ENCODE measurements around the gene SMURF1. TPM values are rescaled to one million over a fixed set of nuclear protein-coding genes. Genes with fewer than 3 reads are reported as not detected.

Gene SMURF1
- total RNA-seq, 4 donors from 2014 or later = 19.1 to 27.4 (median 23.9) TPM

DNA sequence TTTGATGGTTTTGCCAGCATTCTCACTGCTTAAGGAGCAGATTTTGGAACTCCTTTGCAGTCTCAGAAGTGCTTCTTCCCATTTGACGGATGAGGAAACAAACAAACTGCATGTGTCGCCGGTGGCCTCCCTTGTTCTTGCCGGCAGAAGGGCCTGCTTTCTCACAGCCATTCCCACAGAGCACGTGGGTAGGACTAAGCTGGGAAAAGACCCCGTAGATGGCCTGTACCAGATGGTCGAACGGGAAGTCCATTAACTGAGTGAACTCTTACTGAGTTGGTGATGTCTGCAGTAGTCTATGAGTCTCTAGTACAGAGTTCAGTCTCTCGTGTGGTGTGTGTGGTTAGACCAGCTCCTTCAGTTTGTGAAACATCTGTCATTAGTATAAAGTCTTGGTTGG lies 133.6 kb downstream of the SMURF1 start:
- TF ChIP-seq EP300 (IDR thresholded peaks at IDR 0.05) (no peak), POLR2A (IDR thresholded peaks at IDR 0.05; ENCODE audit: low read depth) (no peak), POLR2AphosphoS5 (IDR thresholded peaks at IDR 0.05) (no peak)
- TF ChIP-seq, protein P1, sequence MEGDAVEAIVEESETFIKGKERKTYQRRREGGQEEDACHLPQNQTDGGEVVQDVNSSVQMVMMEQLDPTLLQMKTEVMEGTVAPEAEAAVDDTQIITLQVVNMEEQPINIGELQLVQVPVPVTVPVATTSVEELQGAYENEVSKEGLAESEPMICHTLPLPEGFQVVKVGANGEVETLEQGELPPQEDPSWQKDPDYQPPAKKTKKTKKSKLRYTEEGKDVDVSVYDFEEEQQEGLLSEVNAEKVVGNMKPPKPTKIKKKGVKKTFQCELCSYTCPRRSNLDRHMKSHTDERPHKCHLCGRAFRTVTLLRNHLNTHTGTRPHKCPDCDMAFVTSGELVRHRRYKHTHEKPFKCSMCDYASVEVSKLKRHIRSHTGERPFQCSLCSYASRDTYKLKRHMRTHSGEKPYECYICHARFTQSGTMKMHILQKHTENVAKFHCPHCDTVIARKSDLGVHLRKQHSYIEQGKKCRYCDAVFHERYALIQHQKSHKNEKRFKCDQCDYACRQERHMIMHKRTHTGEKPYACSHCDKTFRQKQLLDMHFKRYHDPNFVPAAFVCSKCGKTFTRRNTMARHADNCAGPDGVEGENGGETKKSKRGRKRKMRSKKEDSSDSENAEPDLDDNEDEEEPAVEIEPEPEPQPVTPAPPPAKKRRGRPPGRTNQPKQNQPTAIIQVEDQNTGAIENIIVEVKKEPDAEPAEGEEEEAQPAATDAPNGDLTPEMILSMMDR (IDR thresholded peaks at IDR 0.05) = no peak
- Histone ChIP-seq H3K9me3 (no peaks in the 10 kb centered on the region), H3K36me3 (peaks cover 85 to 100% (median 99%) of the 10 kb centered on the region in 4 donors), H3K27me3 (no peaks in the 10 kb centered on the region), H3K27ac (replicated peaks in 1 of 4) (no peak overlapping the region), H3K4me1 (no peaks in the 10 kb centered on the region), H3K4me3 (no peak overlapping the region)
- DNase-seq (ENCODE audit: extremely low spot score) = no peak
- intact Hi-C loops (cut with DNase I) = no loop called here
- 74% methylated on average over 5 of the region's 9 CpGs for WGBS

DNA sequence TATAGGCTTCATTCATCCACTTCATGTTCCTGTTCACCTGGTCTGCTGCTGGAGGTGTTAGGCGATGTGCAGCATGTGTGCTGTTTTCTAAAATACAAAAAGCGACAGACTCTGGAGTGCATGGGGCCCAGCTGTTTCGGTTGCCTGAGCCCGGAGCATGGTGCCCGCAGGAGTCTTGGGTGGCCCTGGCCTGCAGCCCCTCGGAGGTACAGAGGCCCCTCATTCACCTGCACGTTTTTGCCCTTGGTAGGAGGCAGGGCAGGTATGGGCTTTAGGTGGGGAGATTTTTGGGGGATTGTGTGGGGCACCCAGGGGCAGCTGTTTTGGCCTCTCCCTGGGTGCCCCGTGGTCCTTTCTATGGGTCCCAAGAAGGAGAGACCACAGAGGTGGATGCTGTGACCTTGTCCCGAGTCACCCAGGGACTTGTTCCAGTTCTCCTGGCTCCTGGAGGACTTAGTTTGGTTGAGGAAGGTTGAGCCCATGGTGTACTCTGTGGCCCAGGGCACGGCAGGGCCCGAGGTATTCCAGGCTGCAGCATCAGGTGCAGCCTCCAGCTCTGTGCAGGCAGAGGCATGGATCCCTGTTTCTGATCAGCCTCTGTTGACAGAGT lies 134.9 kb downstream of the SMURF1 start:
- H3K4me3 ChIP-seq = no peak overlapping the region
- no peaks in the 10 kb centered on the region for H3K9me3 ChIP-seq
- H3K27ac ChIP-seq (replicated peaks in 1 of 4) = no peak overlapping the region
- intact Hi-C loops (cut with DNase I) = no loop called here
- WGBS = 86% methylated on average over 11 of the region's 11 CpGs
- no peaks in the 10 kb centered on the region for H3K4me1 ChIP-seq
- H3K36me3 ChIP-seq = peaks cover 89 to 100% (median 99%) of the 10 kb centered on the region in 4 donors
- TF ChIP-seq EP300 (IDR thresholded peaks at IDR 0.05) = no peak
- TF ChIP-seq POLR2AphosphoS5 (IDR thresholded peaks at IDR 0.05) = no peak
- TF ChIP-seq, protein P1 (IDR thresholded peaks at IDR 0.05) = no peak
- no peak for TF ChIP-seq POLR2A (IDR thresholded peaks at IDR 0.05; ENCODE audit: low read depth)
- no peaks in the 10 kb centered on the region for H3K27me3 ChIP-seq
- DNase-seq (ENCODE audit: extremely low spot score) = no peak

DNA sequence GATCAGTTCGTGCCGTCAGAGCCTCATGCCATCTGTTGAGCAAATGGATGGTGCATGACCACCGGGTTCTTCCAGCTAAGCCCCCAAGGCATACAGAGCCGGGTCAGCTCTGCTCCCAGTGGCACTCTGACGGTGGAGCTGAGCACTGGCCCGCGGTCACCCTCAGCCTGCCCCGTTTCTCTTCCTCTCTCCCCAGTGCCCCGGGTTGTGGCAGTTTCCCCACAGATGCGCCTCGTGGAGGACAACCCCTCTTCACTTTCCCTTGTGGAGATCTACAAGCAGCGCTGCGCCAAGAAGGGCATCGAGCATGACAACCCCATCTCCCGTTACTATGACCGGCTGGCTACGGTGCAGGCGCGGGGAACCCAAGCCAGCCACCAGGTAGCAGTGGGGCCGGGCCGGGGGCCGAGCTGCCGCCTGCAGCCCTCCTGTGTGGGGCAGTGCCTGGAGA lies 135.7 kb downstream of the SMURF1 start:
- Histone ChIP-seq H3K27me3 (no peaks in the 10 kb centered on the region), H3K9me3 (no peaks in the 10 kb centered on the region), H3K27ac (replicated peaks in 1 of 4) (no peak overlapping the region), H3K4me1 (no peaks in the 10 kb centered on the region), H3K36me3 (peaks cover 88 to 100% (median 98%) of the 10 kb centered on the region in 4 donors), H3K4me3 (no peak overlapping the region)
- TF ChIP-seq POLR2AphosphoS5 (IDR thresholded peaks at IDR 0.05) (no peak), EP300 (IDR thresholded peaks at IDR 0.05) (no peak), POLR2A (IDR thresholded peaks at IDR 0.05; ENCODE audit: low read depth) (no peak)
- TF ChIP-seq, protein P1 (IDR thresholded peaks at IDR 0.05) = no peak
- intact Hi-C loops (cut with DNase I) = no loop called here
- 95% methylated on average over 22 of the region's 23 CpGs for WGBS
- no peak for DNase-seq (ENCODE audit: extremely low spot score)

DNA sequence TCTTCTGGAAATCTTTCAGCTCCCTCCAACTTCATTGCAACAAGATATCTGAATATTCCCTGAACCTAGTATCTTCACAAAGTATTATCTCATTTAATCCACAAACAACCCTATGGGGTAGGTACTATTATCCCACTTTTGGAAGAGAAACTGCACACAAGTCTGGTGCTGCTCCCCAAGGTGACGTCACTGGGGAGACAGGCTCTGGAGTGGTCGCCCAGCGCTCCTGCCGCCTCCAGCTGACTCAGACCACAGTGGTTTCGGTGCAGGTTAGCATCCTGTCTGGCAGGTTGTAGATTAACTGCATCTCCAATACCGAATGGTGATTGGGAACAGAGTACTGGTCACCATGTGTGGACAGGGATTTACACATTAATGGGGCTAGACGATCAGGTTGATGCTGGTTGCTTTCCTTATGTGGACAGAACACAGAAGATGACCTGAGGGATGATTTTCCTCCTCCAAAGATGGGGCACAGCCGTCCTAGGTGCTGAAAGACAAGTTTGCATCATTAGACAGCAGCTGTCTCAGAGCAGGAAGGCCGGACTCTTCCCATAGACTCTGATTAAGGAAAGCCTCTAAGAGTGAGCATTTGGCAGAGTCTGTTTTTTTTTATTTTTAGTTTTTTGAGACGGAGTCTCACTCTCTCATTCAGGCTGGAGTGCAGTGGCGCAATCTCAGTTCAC lies 137.0 kb downstream of the SMURF1 start:
- TF ChIP-seq EP300 (IDR thresholded peaks at IDR 0.05) = no peak
- TF ChIP-seq, protein P1 (IDR thresholded peaks at IDR 0.05) = no peak
- no peak for TF ChIP-seq POLR2A (IDR thresholded peaks at IDR 0.05; ENCODE audit: low read depth)
- TF ChIP-seq POLR2AphosphoS5 (IDR thresholded peaks at IDR 0.05) = no peak
- Histone ChIP-seq H3K27ac (replicated peaks in 1 of 4) (no peak overlapping the region), H3K27me3 (no peaks in the 10 kb centered on the region), H3K4me3 (no peak overlapping the region), H3K9me3 (no peaks in the 10 kb centered on the region), H3K4me1 (no peaks in the 10 kb centered on the region), H3K36me3 (peaks cover 75 to 100% (median 97%) of the 10 kb centered on the region in 4 donors)
- 95% methylated on average over 11 of the region's 11 CpGs for WGBS
- intact Hi-C loops (cut with DNase I) = no loop called here
- peak; percentile 82 for DNase-seq (ENCODE audit: extremely low spot score)

Data from esophagus muscularis mucosa (tissue), 4 donors.